Epithelial cell of esophagus (primary cell): ENCODE results near the gene ADGRE2.

ENCODE experiments used
- DNase-seq: peaks from one replicate; pipeline ENCODE4 v3.0.0; 2010; ENCODE audit warnings: low read depth
- H3K4me3 ChIP-seq: 2 replicates; pipeline ENCODE4 v1.5.1; 2011; ENCODE audit warnings: mild to moderate bottlenecking, low read length, control low read depth
- CTCF ChIP-seq: IDR thresholded peaks from 2 replicates; pipeline ENCODE4 v1.5.1; 2011; ENCODE audit warnings: low read depth, mild to moderate bottlenecking, low read length, control low read depth, inconsistent platforms; ENCODE audit not compliant: insufficient read depth; ENCODE audit errors: missing control alignments

Gene ADGRE2

GRCh38 chr19:14772995-14773394 lies 5.4 kb downstream of the ADGRE2 start:
- H3K4me3 ChIP-seq, result no peak overlapping the region
- TF ChIP-seq CTCF, result no peak
- no peak for DNase-seq

GRCh38 chr19:14772467-14772866 lies 5.9 kb downstream of the ADGRE2 start:
- TF ChIP-seq CTCF, result no peak
- H3K4me3 ChIP-seq, result no peak overlapping the region
- no peak for DNase-seq

- no peak for DNase-seq
- H3K4me3 ChIP-seq, result no peak overlapping the region
- no peak for TF ChIP-seq CTCF
Observed at GRCh38 chr19:14770944-14771839, 7.2 kb downstream of the ADGRE2 start.

- no peak for DNase-seq
- no peak overlapping the region for H3K4me3 ChIP-seq
- TF ChIP-seq CTCF, result no peak
Observed at GRCh38 chr19:14770136-14770535, 8.2 kb downstream of the ADGRE2 start.

- no peak for TF ChIP-seq CTCF
- DNase-seq, result no peak
- H3K4me3 ChIP-seq, result no peak overlapping the region
Observed at GRCh38 chr19:14769201-14769600, 9.2 kb downstream of the ADGRE2 start.

- no peak for TF ChIP-seq CTCF
- DNase-seq, result no peak
- no peak overlapping the region for H3K4me3 ChIP-seq
Observed at GRCh38 chr19:14768001-14768400, 10.4 kb downstream of the ADGRE2 start.
